GM12865 (cell line): ENCODE results near the gene CBY1.
"Not testable (repeated sequence)": the region's sequence is repeated elsewhere in the genome, so short reads cannot be mapped to it uniquely, and the experiment has no call there.

ENCODE experiments used
- DNase-seq: peaks from one replicate; pipeline ENCODE4 v3.0.0; 2010; ENCODE audit warnings: low read depth
- H3K4me3 ChIP-seq: 2 replicates; pipeline ENCODE4 v1.5.1; 2011; ENCODE audit warnings: mild to moderate bottlenecking, low read depth, low read length, control low read depth
- TF ChIP-seq, protein P1 (sequence below): IDR thresholded peaks from 2 replicates; pipeline ENCODE4 v1.5.1; 2011; ENCODE audit warnings: low read length, control low read depth, low read depth, inconsistent platforms; ENCODE audit not compliant: insufficient read depth; ENCODE audit errors: missing control alignments

The CBY1 gene

GRCh38 chr22:38613588-38613987 is 42.9 kb upstream of the CBY1 start:
- DNase-seq = peak; percentile 23
- TF ChIP-seq, protein P1, sequence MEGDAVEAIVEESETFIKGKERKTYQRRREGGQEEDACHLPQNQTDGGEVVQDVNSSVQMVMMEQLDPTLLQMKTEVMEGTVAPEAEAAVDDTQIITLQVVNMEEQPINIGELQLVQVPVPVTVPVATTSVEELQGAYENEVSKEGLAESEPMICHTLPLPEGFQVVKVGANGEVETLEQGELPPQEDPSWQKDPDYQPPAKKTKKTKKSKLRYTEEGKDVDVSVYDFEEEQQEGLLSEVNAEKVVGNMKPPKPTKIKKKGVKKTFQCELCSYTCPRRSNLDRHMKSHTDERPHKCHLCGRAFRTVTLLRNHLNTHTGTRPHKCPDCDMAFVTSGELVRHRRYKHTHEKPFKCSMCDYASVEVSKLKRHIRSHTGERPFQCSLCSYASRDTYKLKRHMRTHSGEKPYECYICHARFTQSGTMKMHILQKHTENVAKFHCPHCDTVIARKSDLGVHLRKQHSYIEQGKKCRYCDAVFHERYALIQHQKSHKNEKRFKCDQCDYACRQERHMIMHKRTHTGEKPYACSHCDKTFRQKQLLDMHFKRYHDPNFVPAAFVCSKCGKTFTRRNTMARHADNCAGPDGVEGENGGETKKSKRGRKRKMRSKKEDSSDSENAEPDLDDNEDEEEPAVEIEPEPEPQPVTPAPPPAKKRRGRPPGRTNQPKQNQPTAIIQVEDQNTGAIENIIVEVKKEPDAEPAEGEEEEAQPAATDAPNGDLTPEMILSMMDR = no peak
- no peak overlapping the region for H3K4me3 ChIP-seq

- TF ChIP-seq, protein P1 = no peak
- DNase-seq = no peak
- no peak overlapping the region for H3K4me3 ChIP-seq
Observed at GRCh38 chr22:38614332-38615063, 41.9 kb upstream of the CBY1 start.

GRCh38 chr22:38615064-38615405 is 41.4 kb upstream of the CBY1 start:
- not testable (repeated sequence) for H3K4me3 ChIP-seq, DNase-seq

- no peak for DNase-seq
Observed at GRCh38 chr22:38618258-38618657, 38.2 kb upstream of the CBY1 start.

DNA sequence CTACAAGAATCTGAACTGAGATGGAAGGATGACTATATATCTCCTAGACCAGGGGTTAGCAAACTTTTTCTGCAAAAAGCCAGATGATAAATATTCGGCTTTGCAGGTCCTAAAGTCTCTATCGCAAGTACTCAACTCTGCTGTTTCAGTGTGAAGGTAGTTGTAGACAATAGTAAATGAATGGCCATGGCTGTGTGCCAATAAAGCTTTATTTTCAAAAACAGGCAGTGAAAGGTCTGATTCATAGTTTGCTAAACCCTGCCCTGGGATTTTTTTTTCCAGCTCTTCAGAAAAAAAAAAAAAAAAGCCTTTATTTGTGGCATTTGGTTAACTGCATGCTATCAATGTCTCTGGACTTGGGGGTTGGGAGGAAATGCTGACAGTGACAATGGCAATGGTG is 37.8 kb upstream of the CBY1 start:
- DNase-seq = no peak
- H3K4me3 ChIP-seq = no peak overlapping the region
- TF ChIP-seq, protein P1 = no peak

More at GRCh38 chr22:38618258-38618657, 38.2 kb upstream of the CBY1 start:
- no peak overlapping the region for H3K4me3 ChIP-seq
- TF ChIP-seq, protein P1 = no peak

DNA sequence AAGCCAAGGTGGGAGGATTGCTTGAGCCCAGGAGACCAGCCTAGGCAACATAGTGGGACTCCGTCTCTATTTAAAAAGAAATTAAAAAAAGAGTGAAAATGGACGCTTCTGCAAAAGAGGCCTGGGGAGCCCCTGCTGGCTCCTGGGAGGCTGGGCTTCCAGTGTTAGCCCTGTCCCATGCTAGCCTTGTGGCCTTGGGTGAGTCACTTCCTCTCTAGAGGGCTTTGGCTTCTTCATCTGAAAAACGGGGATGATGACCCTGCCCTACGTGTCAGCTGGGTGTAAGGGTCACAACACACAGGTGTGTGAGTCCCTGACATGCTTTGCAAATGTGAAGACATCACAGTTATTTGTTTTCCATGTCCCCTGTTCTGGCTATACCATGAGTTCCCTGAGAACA is 33.1 kb upstream of the CBY1 start:
- DNase-seq = no peak
- no peak overlapping the region for H3K4me3 ChIP-seq
- TF ChIP-seq, protein P1 = no peak

- no peak for DNase-seq
- TF ChIP-seq, protein P1 = no peak
- H3K4me3 ChIP-seq = no peak overlapping the region
Observed at GRCh38 chr22:38628444-38628843, 28.0 kb upstream of the CBY1 start.
